ENCODE measurements around the gene RBM43.

DNA sequence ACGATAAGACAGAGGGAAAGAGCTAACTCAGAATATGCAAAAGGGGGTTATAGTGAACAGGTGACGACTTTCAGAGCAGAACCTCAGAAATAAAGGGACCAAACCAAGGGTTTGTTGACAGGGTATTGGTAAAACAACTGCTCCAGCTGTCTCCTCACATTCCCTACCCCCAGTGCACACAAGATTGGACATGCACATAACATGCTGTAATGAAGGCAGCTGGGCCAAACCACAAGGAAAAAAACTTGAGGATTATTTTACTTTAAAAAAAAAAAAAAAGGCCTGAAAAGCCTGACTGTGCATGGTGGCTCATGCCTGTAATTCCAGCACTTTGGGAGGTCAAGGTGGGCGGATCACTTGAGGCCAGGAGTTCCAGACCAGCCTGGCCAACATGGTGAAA lies 3.5 kb downstream of the RBM43 start:
- TF ChIP-seq, protein P1, sequence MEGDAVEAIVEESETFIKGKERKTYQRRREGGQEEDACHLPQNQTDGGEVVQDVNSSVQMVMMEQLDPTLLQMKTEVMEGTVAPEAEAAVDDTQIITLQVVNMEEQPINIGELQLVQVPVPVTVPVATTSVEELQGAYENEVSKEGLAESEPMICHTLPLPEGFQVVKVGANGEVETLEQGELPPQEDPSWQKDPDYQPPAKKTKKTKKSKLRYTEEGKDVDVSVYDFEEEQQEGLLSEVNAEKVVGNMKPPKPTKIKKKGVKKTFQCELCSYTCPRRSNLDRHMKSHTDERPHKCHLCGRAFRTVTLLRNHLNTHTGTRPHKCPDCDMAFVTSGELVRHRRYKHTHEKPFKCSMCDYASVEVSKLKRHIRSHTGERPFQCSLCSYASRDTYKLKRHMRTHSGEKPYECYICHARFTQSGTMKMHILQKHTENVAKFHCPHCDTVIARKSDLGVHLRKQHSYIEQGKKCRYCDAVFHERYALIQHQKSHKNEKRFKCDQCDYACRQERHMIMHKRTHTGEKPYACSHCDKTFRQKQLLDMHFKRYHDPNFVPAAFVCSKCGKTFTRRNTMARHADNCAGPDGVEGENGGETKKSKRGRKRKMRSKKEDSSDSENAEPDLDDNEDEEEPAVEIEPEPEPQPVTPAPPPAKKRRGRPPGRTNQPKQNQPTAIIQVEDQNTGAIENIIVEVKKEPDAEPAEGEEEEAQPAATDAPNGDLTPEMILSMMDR (IDR thresholded peaks at IDR 0.05 in 8 of 11, conservative IDR thresholded peaks at IDR 0.05 in 3 of 11) = no peak
- TF ChIP-seq POLR2A (IDR thresholded peaks at IDR 0.05) = no peak
